Limb (tissue), 2 donors: Measurements from ENCODE around the gene DYNLT2.
A peak's percentile ranks its signal among the peaks of the same experiment; 100 is the strongest.
"Not testable (repeated sequence)": the region's sequence is repeated elsewhere in the genome, so short reads cannot be mapped to it uniquely, and the experiment has no call there.

Experiments used
- DNase-seq, 2 donors: peaks; one replicate each; pipeline ENCODE4 v3.0.0-alpha.2; 2016; ENCODE audit errors: extremely low spot score in 2 of 2

DYNLT2 gene

DNA sequence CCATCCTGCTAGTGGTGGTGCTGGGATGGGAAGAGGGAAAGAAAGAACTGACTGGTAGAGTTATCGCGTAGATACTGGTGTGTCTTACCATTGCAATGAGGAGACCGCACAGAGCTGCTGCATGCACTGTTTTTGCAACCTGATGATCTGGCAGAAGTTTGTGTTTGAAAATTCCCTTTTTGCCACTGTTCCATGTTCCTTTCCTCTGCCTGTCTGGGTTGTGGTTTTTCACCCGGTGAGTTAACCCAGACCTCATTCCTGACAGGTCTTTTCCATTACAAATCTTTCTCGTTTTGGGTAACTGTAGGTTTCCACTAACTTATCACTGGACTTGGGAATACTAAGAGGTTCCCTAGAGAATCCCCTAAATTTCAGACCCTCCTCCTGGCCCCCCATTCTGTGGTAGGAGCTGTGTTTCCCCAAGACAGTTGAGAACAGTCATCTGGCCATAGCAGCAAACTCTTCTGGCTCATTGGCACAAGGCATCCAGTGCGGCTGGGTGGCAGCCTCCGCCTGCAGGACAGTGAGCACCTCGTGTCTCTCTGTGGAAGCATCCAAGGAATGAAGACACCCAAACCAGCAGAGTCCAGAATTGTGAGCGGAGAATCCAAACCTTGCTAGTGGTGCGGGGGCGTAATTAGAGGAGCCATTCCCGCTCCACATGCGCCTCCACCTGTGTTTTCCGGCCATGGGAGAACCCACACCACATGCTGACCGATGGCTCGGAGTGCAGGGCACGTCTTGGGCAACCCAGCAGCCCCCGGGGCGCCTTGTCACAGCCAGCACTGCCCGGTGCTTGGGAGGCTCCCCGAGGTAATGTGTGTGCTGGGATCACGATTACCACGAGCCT is 32.8 kb upstream of the DYNLT2 start:
- peak in 1 of 2 donors; percentile 11 for DNase-seq

DNA sequence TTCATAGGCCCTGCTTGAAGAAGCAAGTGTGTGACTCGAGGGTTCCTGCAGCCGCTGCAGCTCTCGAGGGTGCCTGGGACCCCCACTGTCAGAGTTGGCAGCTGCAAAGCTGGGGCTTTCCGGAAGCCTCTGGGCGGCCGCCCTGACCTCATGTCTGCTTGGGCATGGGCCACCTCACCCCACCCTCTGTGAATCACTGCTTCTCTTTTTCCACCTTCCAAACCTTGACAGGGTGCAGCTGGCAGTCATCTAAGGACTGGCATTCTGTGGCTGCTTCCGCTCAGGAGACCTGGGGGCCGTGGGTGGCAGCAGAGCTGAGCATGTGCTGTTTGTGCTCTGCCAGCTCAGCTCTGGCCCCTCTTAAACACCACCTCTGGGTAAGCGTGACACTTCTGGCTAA is 32.0 kb upstream of the DYNLT2 start:
- DNase-seq, result no peak

DNA sequence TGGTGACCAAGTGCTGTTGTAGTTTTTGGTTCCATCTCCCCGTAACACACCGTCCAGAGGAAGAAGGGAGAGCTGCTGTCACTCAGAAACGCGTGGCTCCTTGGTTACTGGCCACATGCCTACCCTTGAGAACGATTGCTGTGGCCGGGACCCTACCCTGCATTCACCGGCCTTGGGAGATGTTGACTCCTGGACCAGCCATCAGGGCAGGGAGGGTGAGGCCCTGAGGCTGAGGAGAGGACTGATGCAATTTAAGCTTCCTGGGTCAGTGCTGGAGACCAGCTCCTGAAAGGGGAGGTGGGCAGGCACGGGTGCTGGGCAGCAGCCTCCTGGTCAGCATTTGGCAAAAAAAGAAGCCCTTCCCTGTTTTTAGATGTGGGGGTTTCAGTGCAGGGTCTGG is 31.6 kb upstream of the DYNLT2 start:
- DNase-seq, result no peak

DNA sequence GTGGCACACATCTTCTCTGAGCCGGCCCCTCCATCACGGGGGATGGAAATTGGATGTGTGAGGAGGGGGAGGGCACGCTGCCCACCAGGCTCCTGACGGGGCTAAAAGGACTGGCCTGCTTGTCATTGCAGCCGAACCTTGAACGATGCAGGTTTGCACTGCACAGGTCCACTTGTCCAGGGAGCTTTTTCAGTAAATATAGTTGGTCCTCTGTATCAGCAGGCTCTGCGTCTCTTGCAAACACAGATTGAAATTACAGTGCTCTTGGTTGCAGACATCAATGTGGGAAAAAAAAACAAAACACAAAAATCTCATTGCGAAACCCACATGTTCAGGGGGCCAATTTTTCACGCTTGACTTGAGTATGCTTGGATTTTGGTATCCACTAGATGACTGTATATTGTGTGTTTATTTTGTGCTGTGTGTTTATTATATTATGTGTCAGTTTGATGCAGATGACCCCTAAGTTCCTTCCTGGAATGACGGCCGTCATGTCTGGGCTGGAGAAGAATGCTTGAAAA is 29.3 kb upstream of the DYNLT2 start:
- DNase-seq, result no peak

DNA sequence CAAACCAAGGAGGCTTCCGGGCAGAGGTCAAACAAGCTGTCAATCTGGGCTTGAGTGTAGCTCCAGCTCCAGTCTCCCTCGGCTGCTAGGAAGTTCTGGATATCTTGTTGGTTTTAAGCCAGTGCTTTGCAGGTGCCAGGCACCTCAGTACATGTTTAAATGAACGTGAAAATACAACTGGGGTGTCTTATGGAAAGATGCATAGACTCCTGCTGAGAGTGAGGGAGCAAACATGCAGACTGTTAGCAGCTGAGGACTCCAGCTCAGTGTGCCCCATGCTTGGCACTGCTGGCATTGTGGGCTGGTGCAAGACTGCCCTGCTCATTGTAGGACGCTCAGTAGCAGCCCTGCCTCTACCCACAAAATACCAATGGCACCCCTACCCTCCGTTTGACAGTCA is 28.5 kb upstream of the DYNLT2 start:
- no peak for DNase-seq

DNA sequence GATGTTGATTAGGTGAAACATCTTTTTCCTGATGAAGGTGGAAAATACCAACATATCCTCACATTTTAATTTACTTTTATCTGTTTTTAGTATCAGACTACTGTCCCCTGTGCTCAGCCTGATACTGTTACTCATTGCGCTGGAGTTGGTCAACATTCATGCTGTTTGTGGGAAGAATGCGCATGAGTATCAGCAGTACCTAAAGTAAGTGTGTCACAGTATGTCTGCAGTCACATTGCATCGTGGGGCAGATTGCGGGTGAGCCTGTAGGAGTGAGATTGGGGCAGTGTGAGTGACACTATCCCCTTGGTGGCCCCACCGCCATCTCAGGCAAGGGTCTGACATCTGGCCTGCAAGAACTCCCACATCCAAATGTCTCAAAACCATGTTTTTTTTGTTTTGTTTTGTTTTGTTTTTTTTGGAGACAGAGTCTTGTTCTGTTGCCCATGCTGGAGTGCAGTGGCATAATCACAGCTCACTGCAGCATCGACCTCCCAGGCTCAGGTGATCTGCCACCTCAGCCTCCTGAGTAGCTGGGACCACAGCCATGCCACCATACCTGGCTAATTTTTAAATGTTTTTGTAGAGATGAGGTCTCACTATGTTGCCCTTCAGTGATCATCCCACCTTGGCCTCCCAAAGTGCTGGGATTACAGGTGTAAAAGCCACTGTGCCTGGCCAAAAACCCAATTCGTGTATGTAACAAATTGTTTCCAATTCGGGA is 27.9 kb upstream of the DYNLT2 start:
- DNase-seq, result no peak

DNA sequence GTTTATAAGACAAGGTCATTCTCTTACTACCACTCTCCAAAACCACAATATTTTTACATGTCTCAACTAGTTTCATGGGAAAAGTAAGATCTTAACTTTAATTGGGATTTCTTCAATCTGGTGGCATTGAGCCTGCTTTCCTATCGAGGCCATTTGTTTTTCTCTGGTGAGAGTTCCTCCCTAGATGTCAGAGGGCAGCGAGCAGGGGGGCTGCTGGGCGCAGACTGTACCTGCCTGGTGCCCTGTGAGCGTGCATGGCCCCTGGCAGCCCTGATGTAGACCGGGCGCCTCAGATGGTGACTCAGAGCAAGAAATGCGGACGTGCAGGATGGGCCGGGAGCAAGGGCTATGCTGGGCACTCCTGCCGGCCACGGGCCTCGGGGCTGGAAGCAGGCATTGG is 27.3 kb upstream of the DYNLT2 start:
- DNase-seq, result no peak

DNA sequence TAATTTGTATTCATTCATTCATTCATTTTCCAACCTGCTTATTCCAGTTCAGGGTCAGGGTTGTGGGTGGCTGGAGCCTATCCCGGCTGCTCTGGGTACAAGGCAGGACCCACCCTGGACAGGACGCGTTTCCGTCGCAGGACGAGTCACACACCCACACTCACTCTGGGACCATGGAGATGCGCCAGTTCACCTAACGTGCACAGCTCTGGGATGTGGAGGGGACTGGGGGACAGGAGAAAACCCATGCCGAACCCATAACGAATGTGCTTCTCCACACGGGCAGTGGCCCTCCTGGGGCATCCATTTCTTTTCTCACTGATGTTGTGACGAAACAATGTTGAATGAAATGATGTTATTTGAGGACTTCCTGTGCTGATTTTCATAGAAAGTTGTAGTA is 26.5 kb upstream of the DYNLT2 start:
- no peak for DNase-seq

DNA sequence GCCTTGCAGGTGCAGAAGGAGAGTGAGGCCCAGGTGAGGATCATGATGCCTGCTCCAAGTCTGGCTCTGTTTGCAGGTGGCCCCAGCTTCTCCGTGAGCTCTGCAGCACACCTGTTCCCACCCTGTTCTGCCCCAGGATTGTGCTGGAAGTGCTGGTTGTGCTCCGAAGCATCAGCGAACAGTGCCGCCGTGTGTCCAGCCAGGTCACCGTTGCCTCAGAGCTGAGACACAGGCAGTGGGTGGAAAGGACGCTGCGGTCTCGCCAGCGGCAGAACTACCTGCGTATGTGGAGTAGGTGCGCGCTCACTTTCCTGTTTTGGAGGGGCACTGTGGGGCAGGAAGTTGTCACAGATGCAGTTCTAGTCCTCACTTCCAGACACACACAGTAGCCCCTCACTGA is 25.0 kb upstream of the DYNLT2 start:
- DNase-seq, result no peak

DNA sequence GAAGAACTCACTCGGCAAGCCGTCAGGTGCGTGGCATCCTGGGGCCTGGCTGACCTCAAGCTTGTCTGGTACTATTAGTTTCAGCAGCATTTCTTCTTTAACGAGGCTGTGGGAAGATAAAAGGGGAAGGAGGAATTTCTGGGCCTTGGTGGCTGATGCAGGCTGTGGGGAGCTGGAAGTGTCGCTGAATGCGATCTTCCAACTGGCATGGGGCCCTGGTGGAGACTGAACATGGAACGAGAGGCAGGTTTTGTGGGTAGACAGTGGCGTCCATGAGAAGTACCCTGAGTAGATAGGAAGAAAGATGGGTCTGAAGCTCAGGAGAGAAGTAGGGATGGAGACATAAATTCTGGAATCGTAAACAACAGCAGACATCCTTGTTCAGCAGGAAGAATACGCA is 23.9 kb upstream of the DYNLT2 start:
- no peak for DNase-seq

DNA sequence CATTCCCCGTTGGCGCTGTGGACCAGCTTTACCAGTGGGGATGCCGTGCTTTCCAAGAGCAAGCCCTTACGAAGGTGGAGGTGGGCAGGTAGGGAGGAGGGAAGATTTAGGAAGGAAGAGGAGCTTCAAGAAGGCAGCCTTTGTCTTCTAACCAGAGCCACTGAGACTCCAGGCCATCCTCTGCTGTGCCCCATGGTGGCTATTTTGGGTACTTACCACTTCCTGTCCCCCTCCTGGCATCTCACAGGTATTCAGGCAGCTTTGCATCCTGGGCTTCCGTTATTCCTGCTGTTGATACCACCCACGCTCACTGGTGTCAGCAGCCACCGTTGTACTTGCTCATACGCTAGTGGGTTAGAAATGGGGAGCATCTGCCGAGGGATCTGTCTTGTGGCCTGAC is 23.0 kb upstream of the DYNLT2 start:
- no peak for DNase-seq

DNA sequence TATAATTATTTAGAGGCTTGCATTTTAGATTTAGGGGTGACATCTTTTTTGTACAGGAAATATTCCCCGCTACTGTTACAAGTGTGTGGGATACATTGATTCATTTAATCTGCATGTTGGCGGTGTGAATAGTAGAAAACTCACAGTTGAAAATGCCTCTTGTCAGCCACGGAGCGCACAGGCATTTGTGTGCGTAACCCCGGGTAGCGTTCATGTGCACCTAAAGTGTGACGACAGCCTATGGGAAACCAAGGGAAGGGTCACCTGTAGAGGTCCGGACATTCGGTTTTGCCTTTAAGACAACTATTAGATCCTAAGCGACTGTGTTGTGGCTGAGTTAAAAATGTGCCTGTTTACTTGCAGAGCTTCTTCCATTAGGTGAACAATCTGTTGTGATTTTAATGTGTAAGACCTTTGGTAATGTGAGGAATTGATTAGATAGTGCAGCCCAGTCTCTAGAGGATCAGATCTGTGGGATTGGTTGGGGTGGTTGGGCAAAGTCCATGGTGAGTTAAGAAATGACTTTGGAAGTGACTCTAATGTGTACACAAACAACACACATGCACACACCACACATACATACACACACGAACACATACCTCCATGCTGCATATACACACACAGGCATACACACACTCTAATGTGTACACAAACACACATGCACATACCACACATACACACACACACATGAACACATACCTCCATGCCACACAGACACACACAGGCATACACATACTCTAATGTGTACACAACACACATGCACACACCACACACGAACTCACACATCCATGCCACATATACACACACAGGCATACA is 15.8 kb upstream of the DYNLT2 start:
- DNase-seq, result no peak

DNA sequence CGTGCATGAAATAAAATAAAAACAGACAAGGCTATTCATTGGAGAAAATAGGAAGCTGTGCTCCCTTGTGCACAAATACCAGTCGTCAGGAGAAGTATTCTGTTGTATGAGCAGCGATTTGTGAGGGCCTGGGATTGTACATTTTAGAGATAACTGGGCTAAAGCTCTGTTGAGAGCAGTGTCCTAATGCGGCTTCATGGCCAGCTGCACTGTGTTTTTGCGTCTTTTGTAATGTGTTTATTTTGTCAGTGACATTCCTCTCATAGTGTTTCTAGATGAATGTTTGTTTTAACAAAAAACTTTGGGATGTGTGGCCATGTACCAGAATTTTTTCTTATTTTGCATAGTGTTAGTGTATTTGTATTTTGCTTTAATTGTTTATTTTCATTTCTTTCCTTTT is 14.9 kb upstream of the DYNLT2 start:
- no peak for DNase-seq

DNA sequence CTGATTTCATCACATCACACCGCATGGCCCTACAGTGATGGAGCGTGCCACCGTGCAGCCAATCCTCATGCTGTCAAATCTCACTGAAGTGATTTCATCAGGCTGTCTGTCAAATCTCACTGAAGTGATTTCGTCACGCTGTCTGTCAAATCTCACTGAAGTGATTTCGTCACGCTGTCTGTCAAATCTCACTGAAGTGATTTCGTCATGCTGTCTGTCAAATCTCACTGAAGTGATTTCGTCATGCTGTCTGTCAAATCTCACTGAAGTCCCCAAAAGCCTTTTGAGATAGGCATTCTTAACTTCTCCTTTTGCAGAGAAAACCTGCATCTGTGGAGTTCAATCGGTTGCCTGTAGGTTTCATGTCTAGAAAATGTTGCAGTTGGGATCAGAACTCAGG is 14.4 kb upstream of the DYNLT2 start:
- not testable (repeated sequence) for DNase-seq

DNA sequence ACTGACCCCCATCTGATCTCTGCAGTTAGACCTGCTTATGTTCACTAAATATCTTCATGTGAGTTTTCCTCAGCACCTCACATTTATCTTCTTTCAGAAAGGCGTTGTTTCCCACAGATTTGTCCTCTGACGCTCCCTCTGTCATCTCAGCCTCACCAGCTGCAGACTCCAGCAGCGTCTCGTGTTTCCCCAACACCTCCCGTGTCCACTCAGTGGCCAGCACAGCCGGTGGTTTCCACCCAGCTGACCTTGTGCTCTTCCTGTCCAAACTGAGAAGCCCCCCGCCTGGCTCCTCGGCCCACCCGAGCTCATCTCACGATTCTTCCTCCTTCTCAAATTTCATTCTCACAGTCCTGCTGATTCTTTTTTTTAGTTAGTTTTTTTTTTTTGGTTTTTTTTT is 12.5 kb upstream of the DYNLT2 start:
- DNase-seq, result no peak

DNA sequence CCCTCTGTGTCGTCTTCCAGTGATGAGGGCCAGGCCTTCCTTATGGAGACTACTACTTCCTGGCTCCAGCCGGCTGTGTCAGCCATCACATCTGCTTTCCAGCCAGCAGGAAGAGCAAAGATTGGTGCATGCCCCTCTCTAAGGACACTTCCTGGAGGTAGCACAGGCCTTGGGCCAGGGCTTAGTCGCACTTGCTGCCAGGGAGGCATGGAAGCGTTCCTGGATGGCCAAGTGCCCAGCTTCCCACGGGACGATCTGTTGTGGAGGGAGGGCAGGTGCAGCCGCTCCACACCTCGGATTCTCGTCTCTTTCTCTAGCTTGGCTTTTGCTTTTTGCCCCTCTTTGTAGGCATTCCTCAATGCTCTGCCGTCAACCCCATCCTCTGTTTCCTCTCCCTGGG is 11.9 kb upstream of the DYNLT2 start:
- no peak for DNase-seq

DNA sequence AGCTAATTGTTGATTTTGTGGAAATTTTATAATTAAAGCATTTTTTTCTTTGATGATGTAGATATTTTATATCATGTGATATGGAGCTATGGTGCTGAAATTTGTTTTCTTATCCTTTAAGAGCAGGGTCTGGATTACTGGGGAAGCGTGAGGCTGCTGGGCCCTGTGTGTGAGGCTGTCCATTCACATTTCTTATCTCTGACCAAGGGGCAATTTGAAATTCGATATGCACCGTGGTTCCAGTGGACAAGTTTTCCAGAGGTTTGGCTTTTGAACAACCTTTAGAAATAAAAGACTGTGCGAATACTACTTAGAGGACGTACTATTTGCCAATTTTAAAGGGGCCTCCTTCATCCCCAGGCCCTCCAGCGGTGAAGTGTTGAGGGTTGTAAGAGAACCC is 3.8 kb upstream of the DYNLT2 start:
- DNase-seq, result no peak

DNA sequence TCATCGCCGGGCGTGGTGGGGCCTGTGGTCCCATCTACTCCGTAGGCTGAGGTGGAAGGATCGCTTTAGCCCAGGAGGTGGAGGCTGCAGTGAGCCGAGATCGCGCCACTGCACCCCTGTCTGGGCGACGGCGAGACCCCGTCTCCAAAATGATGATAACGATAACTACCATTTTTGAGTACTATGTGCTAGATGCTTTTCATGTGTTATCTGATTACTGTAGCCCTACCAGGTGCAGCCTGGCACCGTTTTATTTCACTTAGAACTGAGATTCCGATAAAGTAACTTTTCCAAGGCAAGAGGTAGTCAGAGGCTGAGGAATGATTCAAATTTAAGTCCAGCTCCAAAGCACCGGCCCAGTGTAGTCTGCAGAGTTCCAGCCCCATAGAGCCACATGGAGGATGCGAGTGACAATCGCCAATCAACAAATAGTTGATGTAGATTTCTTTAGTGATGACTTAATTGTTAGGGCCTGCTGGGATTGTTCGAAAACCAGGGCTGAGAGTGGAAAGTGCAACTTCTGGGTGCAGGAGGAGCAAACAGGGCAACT is 777 bp upstream of the DYNLT2 start:
- DNase-seq, result no peak

DNA sequence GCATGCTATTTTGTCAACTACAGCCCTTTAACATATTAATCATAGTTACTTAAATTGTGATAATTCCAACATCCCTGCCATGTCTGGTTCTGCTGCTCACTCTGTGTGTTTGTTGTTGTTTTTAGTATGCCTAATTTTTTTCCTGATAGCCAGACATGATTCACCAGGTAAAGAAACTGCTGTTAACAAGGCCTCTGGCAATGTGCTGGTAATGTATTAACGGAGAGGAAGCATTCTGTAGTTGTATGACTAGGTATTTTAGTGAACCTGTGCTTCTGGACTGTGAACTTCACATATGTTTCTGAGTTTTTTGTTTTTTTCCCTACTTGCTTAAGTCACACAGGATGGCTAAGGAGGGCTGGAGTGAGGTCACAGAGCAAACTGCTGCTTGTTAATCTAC is 4.8 kb downstream of the DYNLT2 start:
- no peak for DNase-seq

DNA sequence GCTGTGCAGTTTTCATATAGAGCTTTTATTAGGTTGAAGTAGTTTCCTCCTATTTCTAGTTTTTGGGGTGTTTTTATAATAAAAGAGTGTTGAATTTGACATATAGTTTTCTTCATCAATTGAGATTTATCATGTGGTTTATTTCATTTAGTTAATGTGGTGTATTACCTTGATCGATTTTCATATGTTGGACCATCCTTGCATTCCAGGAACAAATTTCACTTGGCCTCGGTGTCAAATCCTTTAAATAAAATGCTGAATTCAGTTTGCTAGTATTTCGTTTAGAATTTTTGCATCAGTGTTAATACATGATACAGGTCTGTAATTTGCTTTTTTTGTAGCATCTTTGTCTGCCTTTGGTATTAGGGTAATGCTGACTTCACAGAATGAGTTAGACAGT is 6.0 kb downstream of the DYNLT2 start:
- no peak for DNase-seq

DNA sequence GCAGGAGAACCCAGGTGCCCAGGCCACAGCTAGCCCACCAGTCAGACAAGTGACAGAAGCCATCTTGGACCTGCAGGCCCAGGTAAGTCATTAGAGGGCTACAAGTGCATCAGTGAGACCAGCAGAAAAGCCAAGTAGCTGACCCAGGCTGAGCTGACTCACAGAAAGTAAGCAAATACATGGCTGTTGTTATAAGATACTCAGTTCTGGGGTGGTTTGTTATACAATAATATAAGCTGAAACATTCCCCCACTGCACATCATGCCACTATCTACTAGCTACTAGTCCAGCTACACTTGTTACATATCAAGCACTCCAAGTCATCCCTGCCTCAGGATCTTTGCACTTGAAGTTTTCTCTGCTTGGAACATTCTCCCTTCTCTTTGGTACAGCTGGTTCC is 10.0 kb downstream of the DYNLT2 start:
- DNase-seq, result no peak
